KMS-11 (cell line): ENCODE measurements around the gene FUT4.

Source experiments
- H2AFZ ChIP-seq: fragments of 200-600 bp; sonication (generic); 2 replicates; pipeline ENCODE4 v1.6.1; 2016; ENCODE audit warnings: antibody characterized with exemption, mixed run types, low read depth
- H3K27ac ChIP-seq: fragments of 200-600 bp; sonication (generic); 2 replicates; pipeline ENCODE4 v1.6.1; 2016; ENCODE audit warnings: mild to moderate bottlenecking, mixed run types
- H3K27me3 ChIP-seq: fragments of 200-600 bp; sonication (generic); 2 replicates; pipeline ENCODE4 v1.6.1; 2017; ENCODE audit warnings: mild to moderate bottlenecking, low read depth, mixed run types, moderate library complexity; ENCODE audit not compliant: insufficient read depth
- H3K36me3 ChIP-seq: fragments of 200-600 bp; sonication (generic); 2 replicates; pipeline ENCODE4 v1.6.1; 2017; ENCODE audit warnings: mild to moderate bottlenecking, mixed run types; ENCODE audit not compliant: insufficient read depth
- H3K4me1 ChIP-seq: fragments of 200-600 bp; sonication (generic); 2 replicates; pipeline ENCODE4 v1.6.1; 2016; ENCODE audit warnings: mild to moderate bottlenecking, low read depth, mixed run types; ENCODE audit not compliant: poor library complexity, severe bottlenecking
- H3K4me2 ChIP-seq: fragments of 200-600 bp; sonication (generic); 2 replicates; pipeline ENCODE4 v1.7.0; 2016; ENCODE audit warnings: mild to moderate bottlenecking, mixed run types
- H3K4me3 ChIP-seq: fragments of 200-600 bp; sonication (generic); IDR thresholded peaks from 2 replicates; pipeline ENCODE4 v1.6.1; 2017; ENCODE audit warnings: low read depth, low read length, mixed read lengths; ENCODE audit not compliant: insufficient read depth
- H3K79me2 ChIP-seq: fragments of 200-600 bp; sonication (generic); 2 replicates; pipeline ENCODE4 v1.6.1; 2016; ENCODE audit warnings: low read depth, mixed run types; ENCODE audit not compliant: insufficient read depth
- H3K9ac ChIP-seq: fragments of 200-600 bp; sonication (generic); 2 replicates; pipeline ENCODE4 v1.6.1; 2016; ENCODE audit warnings: mild to moderate bottlenecking, mixed run types
- H4K20me1 ChIP-seq: fragments of 200-600 bp; sonication (generic); 2 replicates; pipeline ENCODE4 v1.6.1; 2016; ENCODE audit warnings: mild to moderate bottlenecking, mixed run types; ENCODE audit not compliant: insufficient read depth
- CTCF ChIP-seq: fragments of 200-600 bp; sonication (generic); conservative IDR thresholded peaks from 2 replicates; pipeline ENCODE4 v1.6.1; 2017; ENCODE audit warnings: low read depth, mild to moderate bottlenecking, antibody characterized with exemption, low read length, moderate library complexity, mixed read lengths

The FUT4 gene

GRCh38 chr11:94590352-94591041, 46.8 kb downstream of the FUT4 start:
- Histone ChIP-seq H2AFZ (no peak overlapping the region), H3K27ac (no peak overlapping the region), H3K4me1 (no peaks in the 10 kb centered on the region), H4K20me1 (no peaks in the 10 kb centered on the region), H3K27me3 (no peaks in the 10 kb centered on the region), H3K4me2 (no peak overlapping the region), H3K9ac (no peak overlapping the region), H3K79me2 (no peaks in the 10 kb centered on the region), H3K4me3 (no peak overlapping the region), H3K36me3 (no peaks in the 10 kb centered on the region)
- TF ChIP-seq CTCF, result no peak

- H4K20me1 ChIP-seq, result no peaks in the 10 kb centered on the region
- H3K79me2 ChIP-seq, result no peaks in the 10 kb centered on the region
- H3K4me3 ChIP-seq, result no peak overlapping the region
- no peak overlapping the region for H3K9ac ChIP-seq
- no peaks in the 10 kb centered on the region for H3K4me1 ChIP-seq
- H3K27ac ChIP-seq, result no peak overlapping the region
- no peak overlapping the region for H2AFZ ChIP-seq
- H3K27me3 ChIP-seq, result no peaks in the 10 kb centered on the region
- no peaks in the 10 kb centered on the region for H3K36me3 ChIP-seq
- H3K4me2 ChIP-seq, result no peak overlapping the region
- TF ChIP-seq CTCF, result no peak
Measured at GRCh38 chr11:94593030-94593429, 49.3 kb downstream of the FUT4 start.

GRCh38 chr11:94595076-94595475, 51.4 kb downstream of the FUT4 start:
- Histone ChIP-seq H3K4me1 (no peaks in the 10 kb centered on the region), H3K36me3 (no peaks in the 10 kb centered on the region), H4K20me1 (no peaks in the 10 kb centered on the region), H2AFZ (no peak overlapping the region), H3K27ac (no peak overlapping the region), H3K27me3 (no peaks in the 10 kb centered on the region), H3K4me2 (no peak overlapping the region), H3K4me3 (no peak overlapping the region), H3K79me2 (no peaks in the 10 kb centered on the region), H3K9ac (no peak overlapping the region)
- no peak for TF ChIP-seq CTCF

GRCh38 chr11:94597896-94598295, 54.2 kb downstream of the FUT4 start:
- Histone ChIP-seq H3K4me3 (no peak overlapping the region), H3K79me2 (no peaks in the 10 kb centered on the region), H4K20me1 (no peaks in the 10 kb centered on the region), H3K36me3 (no peaks in the 10 kb centered on the region), H2AFZ (no peak overlapping the region), H3K9ac (no peak overlapping the region), H3K4me2 (no peak overlapping the region), H3K27ac (no peak overlapping the region), H3K4me1 (no peaks in the 10 kb centered on the region), H3K27me3 (no peaks in the 10 kb centered on the region)
- TF ChIP-seq CTCF, result no peak
